Bone marrow (tissue), 2 donors: ENCODE results near the gene ZBTB9.

ENCODE experiments used
- DNase-seq, 2 donors: peaks; one replicate each; lab custom pipeline; 2025; lab: John Stamatoyannopoulos, UW

ZBTB9 gene

DNA sequence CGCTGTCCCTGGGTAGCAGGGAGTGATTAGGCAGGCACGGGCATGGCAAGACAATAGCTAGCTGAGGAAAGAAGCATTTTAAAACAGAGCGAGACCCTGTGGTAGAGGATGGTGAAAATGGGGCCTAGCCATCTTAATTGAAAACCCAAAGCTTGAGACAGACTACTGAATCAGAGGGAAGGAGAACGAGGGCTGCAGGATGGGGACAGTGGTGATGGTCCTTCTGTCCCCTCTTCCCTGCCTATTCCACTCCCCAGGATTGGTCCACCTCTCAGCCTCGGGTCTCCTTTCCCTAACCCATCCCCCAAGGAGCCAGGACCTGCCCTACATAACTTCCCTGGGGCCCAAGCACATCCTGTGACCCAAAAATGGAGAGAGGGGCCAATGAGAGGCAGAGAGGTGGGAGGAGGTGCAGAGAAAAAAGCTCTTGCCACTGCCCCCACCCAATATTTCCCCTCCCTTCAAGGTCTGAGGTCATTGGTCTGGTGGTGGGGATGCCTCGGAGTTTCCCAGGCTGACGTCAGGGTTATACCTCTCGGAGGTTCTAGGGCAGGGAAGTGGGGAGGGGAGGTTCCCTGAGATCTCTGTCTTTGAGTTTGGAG, 35.6 kb upstream of the ZBTB9 start:
- no peak for DNase-seq

DNA sequence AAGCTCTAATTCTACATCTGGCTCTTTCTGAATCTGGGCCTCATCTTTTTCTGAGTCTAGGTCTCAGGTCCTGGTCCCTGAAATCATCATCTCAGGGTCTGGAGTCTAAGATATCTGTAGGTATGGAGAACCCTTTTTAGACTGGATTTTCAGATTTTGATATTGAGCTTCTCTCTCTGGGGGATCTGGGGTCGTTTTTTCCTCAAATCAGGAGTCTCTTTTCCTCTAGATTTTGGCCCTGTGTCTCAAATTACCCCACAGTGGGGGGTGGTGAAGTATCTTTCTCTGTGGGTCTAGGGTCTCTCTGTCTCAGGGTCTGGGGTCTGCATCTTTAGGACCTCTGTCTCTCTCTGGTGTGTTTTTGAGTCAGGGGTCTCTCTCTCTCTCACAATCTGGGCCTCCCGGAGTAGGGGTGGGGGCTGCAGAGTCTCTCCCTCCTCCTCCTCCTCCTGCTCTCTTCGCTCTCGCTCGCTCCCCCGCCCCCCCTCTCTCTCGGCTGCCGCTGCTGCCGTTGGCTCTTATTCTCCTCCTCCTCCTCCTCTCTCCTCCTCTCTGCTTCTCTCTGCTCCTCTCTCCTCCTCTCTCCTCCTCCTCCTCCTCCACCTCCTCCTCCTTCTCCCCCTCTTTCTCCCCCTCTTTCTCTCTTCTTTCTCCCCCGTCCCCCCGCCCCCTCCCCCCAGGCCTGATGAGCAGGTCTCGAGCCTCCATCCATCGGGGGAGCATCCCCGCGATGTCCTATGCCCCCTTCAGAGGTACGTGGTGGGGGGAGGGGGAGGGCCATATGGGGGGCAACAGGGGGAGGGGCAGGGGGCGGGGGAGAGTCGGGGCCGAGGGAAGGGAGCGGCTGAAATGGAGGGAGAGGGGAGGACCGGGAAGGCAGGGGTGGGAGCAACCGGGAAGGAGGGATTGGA, 34.5 kb upstream of the ZBTB9 start, which contains the start of gene SYNGAP1:
Gene SYNGAP1 (plus strand): TSS at position 486 of the 911 bp plus-strand sequence. CDS start 200 bp downstream, at position 686.
- DNase-seq: no peak

DNA sequence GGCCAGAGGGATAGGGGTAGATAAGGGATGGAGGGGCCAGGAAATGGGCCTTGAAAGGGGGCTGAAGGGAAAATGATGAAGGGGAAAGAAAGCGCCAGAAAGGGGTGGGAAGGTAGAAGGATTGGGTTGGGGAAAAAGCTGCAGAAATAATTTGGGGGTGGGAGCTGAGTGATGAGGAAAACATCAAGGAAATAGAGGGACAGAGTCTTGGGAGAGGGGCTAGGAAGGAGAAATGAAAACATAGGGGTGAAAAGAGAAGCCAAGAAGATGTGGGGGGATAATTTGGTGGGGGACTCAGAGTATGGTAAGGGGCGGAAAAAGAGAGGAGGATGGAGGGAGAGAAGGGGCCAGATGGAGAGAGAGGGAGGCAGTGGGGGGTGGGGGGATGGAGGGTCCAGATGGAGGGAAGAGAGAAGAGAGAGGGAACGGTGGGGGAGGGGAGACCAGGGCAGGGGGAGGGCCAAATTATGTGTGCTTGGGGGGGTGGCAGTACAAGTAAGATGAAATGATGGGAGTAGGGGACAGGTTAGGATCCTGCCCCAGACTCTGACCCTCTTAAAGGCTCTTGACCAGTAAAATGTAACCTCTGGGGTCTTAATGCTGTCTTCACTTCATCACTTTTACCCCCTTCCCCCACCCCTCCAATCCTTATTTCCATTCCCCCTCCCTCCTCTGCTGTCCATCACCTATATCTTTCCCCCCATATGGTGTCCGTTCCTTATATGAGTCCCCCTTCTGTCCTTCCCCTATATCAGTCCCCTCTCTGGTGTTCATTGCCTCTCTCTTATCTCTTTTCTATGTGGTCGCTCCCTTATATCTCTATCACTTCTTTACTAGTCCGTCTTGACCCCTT, 33.7 kb upstream of the ZBTB9 start:
- DNase-seq: no peak

DNA sequence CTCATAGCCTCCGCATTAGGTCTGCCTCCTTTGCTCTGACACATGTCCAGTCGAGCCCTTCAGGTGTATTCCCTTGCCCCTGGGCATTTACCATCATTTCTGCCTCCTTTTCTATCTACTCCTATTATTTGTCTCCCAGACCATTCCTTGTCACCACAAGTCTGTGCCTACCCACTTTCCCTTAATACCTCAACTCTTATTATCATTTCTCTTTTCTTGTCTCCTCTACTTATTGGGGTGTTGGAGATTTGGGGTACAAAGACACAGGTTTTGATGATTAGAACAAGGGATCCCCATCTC, 33.1 kb upstream of the ZBTB9 start:
- no peak for DNase-seq

DNA sequence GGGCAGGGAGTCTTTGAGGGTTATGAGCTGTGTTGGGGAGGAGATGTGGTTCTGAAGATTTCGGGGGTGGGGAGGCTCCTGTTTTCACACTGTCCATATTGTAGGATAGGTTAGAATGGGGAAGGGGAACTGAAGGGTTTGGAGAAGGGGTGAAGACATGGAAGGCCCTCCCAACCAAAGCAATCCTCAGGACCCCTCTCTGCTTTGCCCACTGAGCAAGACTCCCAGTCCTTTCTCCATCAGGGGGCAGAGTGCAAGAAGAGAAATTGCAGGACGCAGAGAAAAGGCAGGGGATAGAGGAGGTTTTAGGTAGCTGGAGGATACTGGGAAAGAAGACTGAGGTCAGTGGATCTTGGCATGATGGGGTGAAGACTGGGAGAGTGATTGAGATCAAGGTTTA, 30.6 kb upstream of the ZBTB9 start:
- DNase-seq: no peak

DNA sequence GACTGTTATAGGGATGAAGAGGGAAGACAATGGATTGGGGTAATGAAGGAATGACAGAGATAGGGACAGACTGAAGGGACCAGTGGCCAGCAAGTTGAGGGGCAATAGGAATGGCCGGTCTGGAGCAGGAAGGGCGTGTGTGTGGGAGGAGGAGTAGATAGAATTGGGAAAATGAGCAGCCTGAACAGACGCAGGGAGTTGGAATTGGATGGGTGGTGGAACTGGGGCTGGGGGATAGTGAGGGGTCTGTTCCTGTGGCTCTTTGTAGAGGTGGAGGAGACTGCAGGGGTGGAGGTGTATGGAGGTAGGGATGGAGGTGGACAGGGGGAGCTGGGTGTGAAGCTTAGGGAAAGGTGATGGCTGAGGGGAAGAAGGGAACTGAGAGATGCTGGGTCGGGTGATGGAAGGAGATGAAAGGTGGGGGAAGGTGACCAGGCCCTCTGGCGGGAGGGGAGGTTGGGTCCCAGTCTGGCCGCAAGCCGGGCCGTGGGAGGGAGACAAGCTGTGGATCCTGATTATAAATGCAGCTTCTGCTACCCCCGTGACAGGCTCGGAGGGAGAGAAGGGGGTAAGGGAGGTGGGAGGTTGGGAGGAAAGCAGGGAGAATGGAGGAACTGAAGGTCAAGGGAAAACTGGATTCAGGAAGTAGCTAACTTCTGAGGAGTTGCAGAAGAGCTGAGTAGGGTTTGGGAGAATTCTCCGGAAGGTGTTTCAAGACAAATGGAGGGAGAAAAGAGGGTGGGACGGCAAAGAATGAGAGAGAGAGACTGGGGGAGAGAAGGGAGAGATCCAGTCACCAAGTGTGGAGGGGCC, 29.3 kb upstream of the ZBTB9 start:
- no peak for DNase-seq

DNA sequence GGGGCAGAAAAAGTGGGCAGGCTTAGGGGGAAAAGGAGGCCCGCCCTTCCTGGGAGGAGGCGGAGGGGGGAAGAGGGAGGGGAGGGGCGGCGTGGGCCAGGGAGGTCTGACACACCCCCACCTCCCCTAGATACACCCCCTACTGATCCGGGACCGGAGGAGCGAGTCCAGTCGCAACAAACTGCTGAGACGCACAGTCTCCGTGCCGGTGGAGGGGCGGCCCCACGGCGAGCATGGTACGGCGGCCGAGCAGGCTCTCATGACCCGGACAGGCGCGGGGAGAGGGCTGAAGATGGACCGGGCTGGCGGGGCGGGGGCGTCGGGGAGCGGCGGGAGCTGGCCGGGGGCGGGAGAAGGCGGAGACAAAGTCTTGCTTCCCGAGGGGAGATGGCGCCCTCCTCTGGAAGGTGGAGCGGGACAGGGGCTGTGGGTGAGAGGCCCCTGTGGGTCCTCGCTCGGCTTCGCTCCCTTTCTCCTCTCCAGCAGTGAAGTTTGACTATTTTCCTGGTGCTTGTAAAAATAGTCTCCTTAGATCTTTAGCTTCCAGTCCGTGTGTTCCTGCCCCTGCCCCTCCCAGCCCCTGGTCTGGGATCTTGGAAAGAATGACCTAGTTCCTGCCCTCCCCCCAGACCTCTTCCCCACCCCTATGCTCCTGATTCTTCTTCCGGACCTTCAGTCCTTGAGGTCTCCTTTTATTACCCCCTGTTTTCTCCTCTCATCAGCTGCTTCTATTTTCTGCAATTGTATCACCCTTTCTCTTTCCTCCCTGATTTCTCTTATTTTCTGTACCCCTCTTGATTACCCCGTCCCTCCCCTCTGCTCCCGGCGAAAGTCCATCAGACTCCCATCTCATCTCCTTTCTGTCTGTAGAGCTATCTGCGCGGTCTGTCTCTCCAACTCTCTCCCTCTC, 28.5 kb upstream of the ZBTB9 start:
- DNase-seq: peak; percentile 60 to 85

DNA sequence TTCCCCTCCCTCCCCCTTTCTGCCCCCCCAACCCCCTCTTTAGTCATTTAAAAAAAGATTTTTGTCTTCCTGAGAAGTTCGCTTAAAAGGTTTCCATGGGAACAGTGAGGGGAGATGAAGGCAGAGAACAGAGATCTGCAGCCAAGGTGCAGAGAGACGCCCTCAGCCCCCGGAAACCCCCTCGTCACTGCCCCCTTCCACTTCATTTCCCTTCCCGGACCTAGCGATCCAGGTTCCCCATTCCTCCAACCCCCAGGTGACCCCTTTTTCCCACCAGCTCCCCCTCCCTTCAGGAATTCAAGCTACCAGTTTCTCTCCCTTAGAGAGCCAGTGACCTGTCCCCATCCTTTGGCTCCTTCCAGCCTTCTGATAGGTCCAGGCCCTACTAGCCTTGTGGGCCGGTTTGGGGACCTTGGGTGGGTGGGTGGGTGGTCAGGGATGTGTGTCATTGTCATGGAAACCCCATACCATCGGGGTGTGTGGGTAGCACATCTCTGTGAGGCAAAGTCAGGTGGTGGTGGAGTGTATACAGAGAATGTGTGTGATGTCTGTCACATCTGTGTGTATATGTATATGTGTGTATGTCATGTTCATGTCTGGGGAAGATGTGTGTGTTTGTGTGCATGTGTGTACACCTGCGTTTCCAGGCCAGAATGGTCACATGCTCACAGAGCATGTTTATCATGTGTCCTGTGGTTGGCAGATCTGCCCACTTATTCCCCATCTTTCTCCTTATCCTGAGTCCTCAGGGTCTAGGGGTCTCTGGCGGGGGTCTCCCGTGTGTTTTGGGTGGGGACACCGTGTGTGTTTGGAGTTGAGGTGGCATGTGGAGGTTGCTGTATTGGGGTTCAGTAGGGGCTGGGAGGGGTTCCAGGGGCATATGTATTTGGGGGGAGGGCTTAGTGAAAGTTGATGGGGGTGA, 27.5 kb upstream of the ZBTB9 start:
- DNase-seq: no peak

DNA sequence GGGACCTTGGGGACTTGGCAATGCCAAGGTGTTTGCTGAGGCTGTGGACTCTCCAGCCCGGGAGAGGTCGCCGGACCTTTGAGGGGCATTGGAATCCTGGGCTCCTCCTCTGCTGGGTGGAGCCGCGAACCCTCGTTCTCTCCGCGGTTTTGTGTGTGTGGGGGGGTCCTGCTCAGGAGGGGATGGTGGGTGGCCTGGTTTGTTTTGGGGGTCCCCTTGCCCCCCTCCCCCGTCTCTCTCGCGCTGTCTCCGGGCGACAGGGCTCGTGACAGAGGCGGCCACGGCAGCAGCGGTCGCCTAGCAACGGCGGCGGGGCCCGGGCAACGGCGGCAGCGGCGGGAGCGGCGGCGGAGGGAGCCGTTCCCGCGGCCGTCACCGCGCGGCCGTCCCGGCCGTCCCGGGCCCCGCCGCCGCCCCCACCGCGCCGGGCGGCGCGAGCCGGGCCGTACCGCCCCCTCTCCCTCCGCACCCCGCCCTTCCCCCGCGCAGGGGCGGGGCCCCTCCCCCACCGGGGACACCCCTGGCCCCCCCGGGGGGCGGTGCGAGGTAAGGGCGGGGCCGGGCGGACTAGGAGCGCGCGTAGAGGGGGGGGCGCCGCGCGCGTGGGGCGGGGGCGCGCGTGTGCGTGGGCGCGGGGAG, 26.7 kb upstream of the ZBTB9 start:
- DNase-seq: no peak

DNA sequence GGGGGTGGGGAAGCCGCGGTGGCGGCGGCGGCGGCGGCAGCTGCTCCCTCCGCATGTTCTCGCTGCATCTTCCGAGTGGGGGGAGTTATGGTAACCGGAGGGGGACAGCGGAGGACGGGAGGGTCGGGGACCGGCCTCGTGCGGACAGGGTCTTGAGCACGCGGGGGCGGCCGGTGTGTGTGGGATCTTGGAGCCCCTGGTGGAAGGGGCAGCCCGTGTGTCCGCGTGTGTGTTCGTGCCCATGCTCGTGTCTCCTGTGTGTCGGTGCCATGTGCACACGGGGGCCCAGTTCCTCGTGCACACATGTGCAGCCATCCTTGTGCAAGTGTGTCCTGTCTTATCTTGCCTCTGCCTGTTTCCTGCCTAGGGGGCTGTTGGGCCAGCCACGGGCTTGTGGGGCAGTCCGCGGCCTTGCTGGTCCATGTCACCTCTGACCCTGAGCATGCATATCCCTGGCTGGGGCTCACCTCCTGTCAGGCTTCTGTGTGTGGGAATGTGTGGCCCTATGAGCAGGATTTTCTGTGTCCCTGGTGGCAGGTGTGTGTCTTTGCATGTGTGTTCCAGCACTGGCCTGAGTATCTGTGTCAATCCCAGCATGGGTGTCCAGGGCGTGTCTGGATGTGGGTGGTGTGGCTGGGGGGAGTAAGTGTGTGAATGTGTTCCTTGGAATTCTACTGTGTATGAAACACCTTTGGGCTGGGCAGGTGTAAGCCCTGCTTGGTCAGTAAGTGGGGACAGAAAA, 26.0 kb upstream of the ZBTB9 start:
- peak in 1 of 2 donors; percentile 27 for DNase-seq

DNA sequence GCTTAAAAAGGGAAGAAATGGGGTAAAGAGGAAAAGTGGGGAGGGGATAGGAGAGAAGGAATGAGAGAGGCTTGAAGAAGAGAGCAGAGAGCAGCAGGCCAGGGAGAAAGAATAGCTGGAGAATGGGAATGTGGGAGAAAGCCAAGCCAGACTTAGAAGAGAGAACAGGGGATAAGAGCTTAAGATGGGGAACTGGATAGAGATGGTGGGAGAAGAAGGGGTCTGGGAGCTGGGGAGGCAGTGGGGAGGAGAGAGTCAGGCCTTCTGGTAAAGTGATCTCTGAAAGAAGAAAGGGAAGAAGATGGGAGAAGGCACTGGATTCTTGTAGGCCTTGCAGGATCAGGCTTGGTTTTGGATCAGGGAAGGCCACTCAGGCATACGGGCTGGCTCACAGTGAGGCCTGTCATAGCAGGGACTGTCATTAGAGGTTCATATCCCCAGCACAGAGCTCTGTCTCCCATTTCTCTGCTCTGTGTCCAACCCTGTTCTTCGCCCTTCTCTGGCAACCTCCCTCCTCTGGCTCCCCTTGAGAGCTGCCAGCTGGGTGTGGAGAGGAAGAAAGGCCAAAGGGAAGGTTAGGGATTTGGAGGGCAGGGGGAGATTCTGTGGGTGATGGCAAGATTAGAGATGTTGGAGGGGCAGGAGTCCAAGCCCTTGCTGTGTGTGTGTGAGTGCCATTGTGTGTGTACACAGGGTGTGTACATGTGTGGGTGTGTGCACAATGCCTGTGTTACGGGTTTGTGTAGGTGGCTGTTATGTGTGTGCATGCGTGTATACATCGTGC, 25.2 kb upstream of the ZBTB9 start:
- no peak for DNase-seq

DNA sequence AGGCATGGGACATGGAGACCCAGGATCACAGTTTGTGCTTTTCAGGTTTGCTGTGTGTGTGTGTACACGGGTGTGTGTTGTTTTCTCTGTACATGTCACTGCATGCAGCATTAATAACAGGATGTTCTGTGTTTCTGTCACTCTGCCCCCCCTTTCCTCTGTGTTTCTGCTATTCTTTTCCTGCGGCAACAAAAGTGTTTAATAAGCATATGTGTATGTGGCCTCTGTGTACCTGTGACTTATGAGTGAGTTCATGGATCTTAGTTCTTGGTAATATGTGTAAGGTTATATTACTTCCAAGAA, 24.7 kb upstream of the ZBTB9 start:
- DNase-seq: no peak

DNA sequence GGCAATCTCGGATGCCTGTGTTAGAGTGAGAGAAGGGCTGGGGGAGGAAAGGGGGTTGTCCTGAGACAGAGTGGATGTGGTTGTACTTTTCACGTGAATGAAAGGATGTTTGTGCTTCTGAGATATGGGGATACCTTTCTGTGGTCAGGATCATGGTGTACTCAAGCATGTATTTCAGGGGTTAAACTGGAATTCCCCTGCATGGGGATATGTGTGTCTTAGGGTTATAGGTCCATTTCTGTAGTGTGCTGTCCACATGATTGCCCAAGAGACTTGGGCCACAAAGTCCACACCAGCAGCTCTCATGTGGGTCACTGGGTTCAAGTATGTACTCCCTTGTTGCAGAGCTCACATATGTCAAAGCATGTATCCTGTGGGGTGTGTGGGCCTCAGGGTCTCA, 24.0 kb upstream of the ZBTB9 start:
- DNase-seq: no peak

DNA sequence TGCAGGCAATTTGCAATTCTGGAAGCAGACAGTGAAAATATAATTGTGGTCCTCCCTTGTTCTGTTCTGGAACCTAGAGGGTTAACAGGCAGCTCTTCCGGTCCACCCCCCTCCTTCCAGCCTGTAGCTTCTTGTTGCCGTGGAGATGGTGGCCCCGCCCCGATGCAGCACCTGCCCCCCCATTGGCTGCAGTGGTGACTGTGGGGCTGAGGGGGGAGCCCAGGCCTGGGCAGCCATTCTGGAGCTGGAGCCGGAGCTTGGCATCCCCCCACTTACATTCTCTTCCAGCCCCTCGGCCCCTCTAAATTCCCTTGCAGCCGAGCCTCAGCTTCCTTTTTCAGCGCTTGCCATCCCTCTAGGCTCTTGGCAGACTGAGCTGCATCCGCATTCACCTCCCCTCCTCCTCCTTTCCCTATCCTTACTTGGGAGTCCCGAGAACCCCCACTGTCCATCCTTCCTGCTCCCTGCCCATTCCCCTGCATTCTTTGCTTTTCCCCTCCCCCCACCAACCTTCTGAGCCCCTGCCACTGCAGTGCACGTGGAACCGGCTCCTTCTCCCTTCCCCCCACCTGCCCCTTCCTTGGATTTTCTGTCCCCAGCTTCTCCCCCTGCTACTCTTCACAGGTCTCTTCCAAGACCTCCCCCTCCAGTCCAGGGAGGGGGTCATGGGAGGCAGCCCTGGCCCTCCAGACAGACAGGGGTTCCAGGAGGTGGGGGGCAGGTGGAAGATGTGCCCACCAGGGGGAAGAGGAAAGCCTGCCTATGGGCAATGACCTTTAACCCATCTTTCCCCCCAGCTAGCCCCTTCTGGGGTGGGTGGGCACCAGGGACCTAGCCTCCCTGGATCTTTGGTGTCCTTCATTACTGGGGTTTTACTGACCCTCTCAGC, 23.1 kb upstream of the ZBTB9 start:
- DNase-seq: no peak

DNA sequence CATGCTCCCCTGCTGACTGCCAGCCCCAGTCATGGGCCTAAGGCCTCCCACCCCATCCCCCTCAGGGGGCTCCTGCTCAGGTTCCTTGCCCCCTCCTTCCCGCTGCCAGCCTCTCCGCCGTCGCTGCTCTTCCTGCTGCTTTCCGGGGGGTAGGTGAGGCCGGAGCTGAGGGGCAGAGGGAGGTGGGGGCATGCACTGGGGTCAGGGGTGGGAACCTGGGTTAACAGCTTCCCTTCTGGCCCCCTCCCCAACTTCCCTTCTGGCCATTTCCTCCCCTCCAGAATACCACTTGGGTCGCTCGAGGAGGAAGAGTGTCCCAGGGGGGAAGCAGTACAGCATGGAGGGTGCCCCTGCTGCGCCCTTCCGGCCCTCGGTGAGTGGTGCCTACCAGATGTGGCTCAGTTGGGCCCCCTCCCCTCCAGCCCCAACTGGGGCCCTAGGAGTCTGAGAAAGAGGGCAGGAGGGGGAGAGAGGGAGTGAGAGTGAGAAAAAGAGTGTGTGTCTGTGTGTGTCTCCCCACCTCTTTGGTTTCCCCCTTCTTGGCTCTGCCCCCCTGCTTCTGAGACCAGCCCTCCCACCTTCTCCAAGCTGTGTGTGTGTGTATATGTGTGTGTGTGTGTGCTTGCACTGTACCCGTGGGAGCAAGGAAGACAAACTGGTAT, 22.4 kb upstream of the ZBTB9 start:
- peak in 1 of 2 donors; percentile 21 for DNase-seq

DNA sequence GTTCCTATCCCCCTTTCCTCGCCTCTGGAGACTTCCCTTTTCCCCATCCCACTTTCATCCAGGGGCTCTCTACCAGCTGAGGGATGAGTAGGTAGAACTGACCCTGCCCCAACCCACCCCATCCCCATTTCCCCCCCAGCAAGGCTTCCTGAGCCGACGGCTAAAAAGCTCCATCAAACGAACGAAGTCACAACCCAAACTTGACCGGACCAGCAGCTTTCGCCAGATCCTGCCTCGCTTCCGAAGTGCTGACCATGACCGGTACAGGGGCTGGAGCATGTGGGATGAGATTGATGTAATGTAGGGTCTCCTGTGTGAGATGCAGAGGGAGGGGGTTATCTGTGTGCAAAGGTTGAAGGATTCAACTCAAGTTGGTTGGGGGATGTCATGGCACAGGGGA, 21.8 kb upstream of the ZBTB9 start:
- no peak for DNase-seq
